ENCODE data around the gene CD46.

DNA sequence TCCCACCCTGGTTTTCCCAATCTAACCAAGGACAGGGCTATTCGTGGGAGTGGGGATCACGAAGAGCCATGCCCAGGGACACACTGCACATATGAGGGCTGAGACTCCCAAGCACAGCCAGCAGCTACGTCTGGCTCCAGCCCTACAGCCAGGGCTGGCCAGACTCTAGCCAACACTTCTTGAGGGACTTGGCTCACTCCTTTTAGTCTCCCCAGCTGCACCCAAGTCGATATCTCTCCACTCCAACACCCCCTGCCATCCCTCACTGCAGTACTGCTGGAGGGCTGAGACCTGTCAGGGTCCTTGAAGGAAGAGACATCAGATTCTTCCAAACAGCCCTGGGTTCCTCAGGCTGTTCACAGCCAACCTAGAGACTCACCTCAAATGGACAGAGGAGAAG lies 62.6 kb downstream of the CD46 start:
- TF ChIP-seq, protein P1, sequence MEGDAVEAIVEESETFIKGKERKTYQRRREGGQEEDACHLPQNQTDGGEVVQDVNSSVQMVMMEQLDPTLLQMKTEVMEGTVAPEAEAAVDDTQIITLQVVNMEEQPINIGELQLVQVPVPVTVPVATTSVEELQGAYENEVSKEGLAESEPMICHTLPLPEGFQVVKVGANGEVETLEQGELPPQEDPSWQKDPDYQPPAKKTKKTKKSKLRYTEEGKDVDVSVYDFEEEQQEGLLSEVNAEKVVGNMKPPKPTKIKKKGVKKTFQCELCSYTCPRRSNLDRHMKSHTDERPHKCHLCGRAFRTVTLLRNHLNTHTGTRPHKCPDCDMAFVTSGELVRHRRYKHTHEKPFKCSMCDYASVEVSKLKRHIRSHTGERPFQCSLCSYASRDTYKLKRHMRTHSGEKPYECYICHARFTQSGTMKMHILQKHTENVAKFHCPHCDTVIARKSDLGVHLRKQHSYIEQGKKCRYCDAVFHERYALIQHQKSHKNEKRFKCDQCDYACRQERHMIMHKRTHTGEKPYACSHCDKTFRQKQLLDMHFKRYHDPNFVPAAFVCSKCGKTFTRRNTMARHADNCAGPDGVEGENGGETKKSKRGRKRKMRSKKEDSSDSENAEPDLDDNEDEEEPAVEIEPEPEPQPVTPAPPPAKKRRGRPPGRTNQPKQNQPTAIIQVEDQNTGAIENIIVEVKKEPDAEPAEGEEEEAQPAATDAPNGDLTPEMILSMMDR (IDR thresholded peaks at IDR 0.05 in 8 of 11, conservative IDR thresholded peaks at IDR 0.05 in 3 of 11) = no peak
- TF ChIP-seq POLR2AphosphoS5 (IDR thresholded peaks at IDR 0.05) = peak in 2 of 3 donors; percentile 39 to 46
